ENCODE measurements around the gene PAQR5. TPM values are rescaled to one million over a fixed set of nuclear protein-coding genes. Genes with fewer than 3 reads are reported as not detected.
"Not testable (repeated sequence)": the region's sequence is repeated elsewhere in the genome, so short reads cannot be mapped to it uniquely, and the experiment has no call there.

The PAQR5 gene
- total and polyA plus RNA-seq, 7 donors: 0.08 to 0.39 (median 0.17) TPM; not detected in 1

- 75 to 91% (median 85%) methylated on average over 7 of the region's 7 CpGs for WGBS, 3 donors
- no peak for ATAC-seq
- no peak for TF ChIP-seq CTCF (IDR thresholded peaks at IDR 0.05)
These were observed 10.7 kb upstream of the PAQR5 start for GRCh38 chr15:69288011-69288410.

GRCh38 chr15:69288531-69289341, 10.0 kb upstream of the PAQR5 start:
- H3K27ac ChIP-seq: no peak overlapping the region
- no peak for ATAC-seq
- no peaks in the 10 kb centered on the region for H3K9me3 ChIP-seq
- H3K36me3 ChIP-seq (ENCODE audit: insufficient read depth in 1 of 2, low read depth in 1 of 2): no peaks in the 10 kb centered on the region
- intact Hi-C loops (cut with DNase I): no loop called here
- H3K4me3 ChIP-seq: no peak overlapping the region
- DNase-seq: no peak
- no peaks in the 10 kb centered on the region for H3K4me1 ChIP-seq
- 89 to 92% (median 90%) methylated on average over 11 of the region's 11 CpGs for WGBS, 3 donors
- no peaks in the 10 kb centered on the region for H3K27me3 ChIP-seq (ENCODE audit: insufficient read depth in 3 of 3, low read length in 2 of 3)
- no peak for TF ChIP-seq CTCF (IDR thresholded peaks at IDR 0.05)

More at GRCh38 chr15:69288011-69288410, 10.7 kb upstream of the PAQR5 start:
- no peak for DNase-seq
- H3K4me1 ChIP-seq: no peaks in the 10 kb centered on the region
- no peaks in the 10 kb centered on the region for H3K36me3 ChIP-seq (ENCODE audit: insufficient read depth in 1 of 2, low read depth in 1 of 2)
- H3K27me3 ChIP-seq (ENCODE audit: insufficient read depth in 3 of 3, low read length in 2 of 3): no peaks in the 10 kb centered on the region
- H3K4me3 ChIP-seq: no peak overlapping the region
- intact Hi-C loops (cut with DNase I): no loop called here
- no peak overlapping the region for H3K27ac ChIP-seq
- no peaks in the 10 kb centered on the region for H3K9me3 ChIP-seq

GRCh38 chr15:69289342-69290146, 9.2 kb upstream of the PAQR5 start:
- no peak overlapping the region for H3K27ac ChIP-seq
- no peak for DNase-seq
- WGBS, 3 donors: 53 to 61% (median 57%) methylated on average over 8 of the region's 8 CpGs
- no peaks in the 10 kb centered on the region for H3K4me1 ChIP-seq
- no peak overlapping the region for H3K4me3 ChIP-seq
- intact Hi-C loops (cut with DNase I): no loop called here
- H3K36me3 ChIP-seq (ENCODE audit: insufficient read depth in 1 of 2, low read depth in 1 of 2): no peaks in the 10 kb centered on the region
- ATAC-seq: no peak
- no peaks in the 10 kb centered on the region for H3K27me3 ChIP-seq (ENCODE audit: insufficient read depth in 3 of 3, low read length in 2 of 3)
- TF ChIP-seq CTCF (IDR thresholded peaks at IDR 0.05): no peak
- H3K9me3 ChIP-seq: no peaks in the 10 kb centered on the region

- H3K4me3 ChIP-seq: no peak overlapping the region
- 62 to 74% (median 67%) methylated on average over 7 of the region's 7 CpGs for WGBS, 3 donors
- ATAC-seq: peak in 1 of 4 donors; percentile 46
- TF ChIP-seq CTCF (IDR thresholded peaks at IDR 0.05): no peak
- no peaks in the 10 kb centered on the region for H3K27me3 ChIP-seq (ENCODE audit: insufficient read depth in 3 of 3, low read length in 2 of 3)
- H3K4me1 ChIP-seq: no peaks in the 10 kb centered on the region
- H3K27ac ChIP-seq: no peak overlapping the region
- H3K9me3 ChIP-seq: no peaks in the 10 kb centered on the region
- no peaks in the 10 kb centered on the region for H3K36me3 ChIP-seq (ENCODE audit: insufficient read depth in 1 of 2, low read depth in 1 of 2)
- intact Hi-C loops (cut with DNase I): no loop called here
- peak in 1 of 2 donors; percentile 64 for DNase-seq
These were observed 8.2 kb upstream of the PAQR5 start for GRCh38 chr15:69290346-69291164.

GRCh38 chr15:69291651-69292050, 7.1 kb upstream of the PAQR5 start:
- ATAC-seq; H3K4me1 ChIP-seq; H3K27ac ChIP-seq; H3K27me3 ChIP-seq (ENCODE audit: insufficient read depth in 3 of 3, low read length in 2 of 3); H3K4me3 ChIP-seq; H3K9me3 ChIP-seq; intact Hi-C loops (cut with DNase I); DNase-seq; H3K36me3 ChIP-seq (ENCODE audit: insufficient read depth in 1 of 2, low read depth in 1 of 2): not testable (repeated sequence)
- WGBS, 3 donors: 91 to 92% (median 92%) methylated on average over 10 of the region's 10 CpGs
